ENCODE results near the gene NECTIN1.

DNA sequence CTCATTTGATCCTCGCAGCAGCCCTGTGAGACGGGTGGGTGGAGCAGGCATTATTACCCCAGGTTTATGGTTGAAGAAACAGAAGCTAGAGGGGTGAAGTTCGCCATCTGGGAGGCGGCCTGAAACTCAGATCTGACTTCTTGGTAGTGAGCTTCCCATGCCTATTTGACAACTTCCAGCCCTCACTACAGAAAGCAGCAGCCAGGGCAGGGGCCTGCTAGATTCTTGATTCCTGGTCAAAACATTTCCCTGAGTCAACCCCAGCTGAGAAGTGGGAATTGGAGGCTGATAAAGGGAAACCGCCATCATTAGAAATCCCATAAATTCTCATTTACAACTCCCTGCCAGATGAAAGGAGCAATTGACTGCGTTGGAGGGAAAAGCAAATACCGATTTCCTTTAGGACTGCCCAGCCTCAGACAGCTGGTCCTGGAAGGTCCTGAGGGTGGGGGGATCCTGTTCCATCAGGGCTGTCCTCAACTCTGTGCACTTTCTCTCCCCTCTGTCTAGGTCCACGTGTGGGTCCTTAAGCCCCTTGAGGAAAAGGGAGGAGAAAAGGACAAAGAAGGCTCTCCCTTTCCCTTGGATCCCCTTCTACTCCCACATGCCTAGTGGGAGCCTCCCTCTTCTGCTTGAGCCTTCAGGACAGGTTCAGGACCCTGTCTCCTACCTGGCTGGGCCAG is 10.2 kb upstream of the NECTIN1 start:
- TF ChIP-seq ARNTL (CRISPR knock-in tag; IDR thresholded peaks at IDR 0.05; ENCODE audit: borderline replicate concordance, low read depth) (no peak), PPARA (CRISPR knock-in tag; IDR thresholded peaks at IDR 0.05; ENCODE audit: borderline replicate concordance) (no peak), ZNF565 (CRISPR knock-in tag; conservative IDR thresholded peaks at IDR 0.05; ENCODE audit: low read depth) (no peak), GLIS3 (CRISPR knock-in tag; IDR thresholded peaks at IDR 0.05) (no peak), ZFP3 (CRISPR knock-in tag; IDR thresholded peaks at IDR 0.05) (no peak), ESRRG (CRISPR knock-in tag; IDR thresholded peaks at IDR 0.05) (no peak), OSR1 (CRISPR knock-in tag; IDR thresholded peaks at IDR 0.05) (no peak), ZFP30 (CRISPR knock-in tag; IDR thresholded peaks at IDR 0.05) (no peak), RARB (CRISPR knock-in tag; IDR thresholded peaks at IDR 0.05) (no peak), ZNF8 (CRISPR knock-in tag; IDR thresholded peaks at IDR 0.05) (no peak)
- TF ChIP-seq, protein P1, sequence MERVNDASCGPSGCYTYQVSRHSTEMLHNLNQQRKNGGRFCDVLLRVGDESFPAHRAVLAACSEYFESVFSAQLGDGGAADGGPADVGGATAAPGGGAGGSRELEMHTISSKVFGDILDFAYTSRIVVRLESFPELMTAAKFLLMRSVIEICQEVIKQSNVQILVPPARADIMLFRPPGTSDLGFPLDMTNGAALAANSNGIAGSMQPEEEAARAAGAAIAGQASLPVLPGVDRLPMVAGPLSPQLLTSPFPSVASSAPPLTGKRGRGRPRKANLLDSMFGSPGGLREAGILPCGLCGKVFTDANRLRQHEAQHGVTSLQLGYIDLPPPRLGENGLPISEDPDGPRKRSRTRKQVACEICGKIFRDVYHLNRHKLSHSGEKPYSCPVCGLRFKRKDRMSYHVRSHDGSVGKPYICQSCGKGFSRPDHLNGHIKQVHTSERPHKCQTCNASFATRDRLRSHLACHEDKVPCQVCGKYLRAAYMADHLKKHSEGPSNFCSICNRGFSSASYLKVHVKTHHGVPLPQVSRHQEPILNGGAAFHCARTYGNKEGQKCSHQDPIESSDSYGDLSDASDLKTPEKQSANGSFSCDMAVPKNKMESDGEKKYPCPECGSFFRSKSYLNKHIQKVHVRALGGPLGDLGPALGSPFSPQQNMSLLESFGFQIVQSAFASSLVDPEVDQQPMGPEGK (CRISPR knock-in tag; IDR thresholded peaks at IDR 0.05; ENCODE audit: borderline replicate concordance), result no peak

Data from SK-N-SH treated with all-trans-retinoic acid at 6 μM for 48 hours (cell line).